Activated gamma-delta T cell (primary cell): Measurements from ENCODE around the gene EIF4H.
"Not testable (repeated sequence)": the region's sequence is repeated elsewhere in the genome, so short reads cannot be mapped to it uniquely, and the experiment has no call there.

Source experiments
- DNase-seq: peaks from one replicate; lab custom pipeline; 2025; lab: John Stamatoyannopoulos, UW

EIF4H gene

GRCh38 chr7:74175340-74175739 lies 1.2 kb downstream of the EIF4H start:
- DNase-seq, result no peak

- no peak for DNase-seq
These were observed 2.4 kb downstream of the EIF4H start for GRCh38 chr7:74176555-74176954.

GRCh38 chr7:74178632-74179031 lies 4.5 kb downstream of the EIF4H start:
- DNase-seq, result no peak

- no peak for DNase-seq
These were observed 5.9 kb downstream of the EIF4H start for GRCh38 chr7:74179935-74180604.

- DNase-seq, result no peak
These were observed 6.7 kb downstream of the EIF4H start for GRCh38 chr7:74180866-74181265.

- no peak for DNase-seq
These were observed 7.7 kb downstream of the EIF4H start for GRCh38 chr7:74181821-74182220.

GRCh38 chr7:74182453-74183090 lies 8.4 kb downstream of the EIF4H start:
- no peak for DNase-seq

- DNase-seq, result no peak
These were observed 9.0 kb downstream of the EIF4H start for GRCh38 chr7:74183142-74183541.

- DNase-seq, result no peak
These were observed 9.7 kb downstream of the EIF4H start for GRCh38 chr7:74183653-74184450.

GRCh38 chr7:74185016-74185415 lies 10.9 kb downstream of the EIF4H start:
- no peak for DNase-seq

- no peak for DNase-seq
These were observed 11.5 kb downstream of the EIF4H start for GRCh38 chr7:74185636-74186035.

GRCh38 chr7:74187915-74188675 lies 13.9 kb downstream of the EIF4H start:
- DNase-seq, result no peak

- DNase-seq, result no peak
These were observed 16.1 kb downstream of the EIF4H start for GRCh38 chr7:74190259-74190658.

- DNase-seq, result no peak
These were observed 17.1 kb downstream of the EIF4H start for GRCh38 chr7:74191231-74191630.

- DNase-seq, result no peak
These were observed 18.9 kb downstream of the EIF4H start for GRCh38 chr7:74193054-74193453.

GRCh38 chr7:74193913-74194312 lies 19.8 kb downstream of the EIF4H start:
- no peak for DNase-seq

GRCh38 chr7:74194686-74195085 lies 20.5 kb downstream of the EIF4H start:
- no peak for DNase-seq

- DNase-seq, result not testable (repeated sequence)
These were observed 21.1 kb downstream of the EIF4H start for GRCh38 chr7:74195139-74195860.

GRCh38 chr7:74195968-74196654 lies 22.0 kb downstream of the EIF4H start:
- DNase-seq, result not testable (repeated sequence)

GRCh38 chr7:74197449-74198124 lies 23.4 kb downstream of the EIF4H start:
- no peak for DNase-seq
